T-helper 1 cell treated with Interleukin-12 subunit alpha and Interleukin-12 subunit beta and Interleukin-4 antibody, amounts not matched to agents 30 μg/mL and 1 μg/mL, for 36 hours (primary cell): ENCODE measurements around the gene FER.
"Not testable (repeated sequence)": the region's sequence is repeated elsewhere in the genome, so short reads cannot be mapped to it uniquely, and the experiment has no call there.

Experiments
- H3K27ac Mint-ChIP-seq: one replicate; pipeline ENCODE4 v1.8.0; 2021; ENCODE audit warnings: mild to moderate bottlenecking, mixed read lengths
- H3K27me3 Mint-ChIP-seq: one replicate; pipeline ENCODE4 v1.8.0; 2021; ENCODE audit warnings: low read depth, mixed read lengths
- H3K36me3 Mint-ChIP-seq: one replicate; pipeline ENCODE4 v1.8.0; 2021; ENCODE audit warnings: low read depth, mixed read lengths
- H3K4me1 Mint-ChIP-seq: one replicate; pipeline ENCODE4 v1.8.0; 2021; ENCODE audit warnings: low read depth, mixed read lengths
- H3K4me3 Mint-ChIP-seq: one replicate; pipeline ENCODE4 v1.8.0; 2021; ENCODE audit warnings: mild to moderate bottlenecking, moderate library complexity, mixed read lengths
- H3K9me3 Mint-ChIP-seq: one replicate; pipeline ENCODE4 v1.8.0; 2021; ENCODE audit warnings: mixed read lengths

The FER gene

DNA sequence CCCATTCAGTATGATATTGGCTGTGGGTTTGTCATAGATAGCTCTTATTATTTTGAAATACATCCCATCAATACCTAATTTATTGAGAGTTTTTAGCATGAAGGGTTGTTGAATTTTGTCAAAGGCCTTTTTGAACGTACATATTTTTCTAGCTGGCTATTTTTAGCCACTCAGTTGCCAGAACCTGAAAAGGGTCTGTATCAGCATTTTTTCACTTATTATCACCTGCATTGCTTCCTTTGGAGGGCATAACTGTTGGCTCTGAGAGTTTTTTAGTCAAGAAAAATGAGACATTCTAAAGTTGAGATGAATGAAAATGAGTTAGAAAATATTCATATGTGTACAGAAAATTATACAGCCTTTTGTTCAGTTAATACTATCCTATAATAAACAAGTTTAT, 278.0 kb downstream of the FER start:
- H3K4me1 Mint-ChIP-seq, H3K9me3 Mint-ChIP-seq, H3K27me3 Mint-ChIP-seq, H3K36me3 Mint-ChIP-seq, H3K4me3 Mint-ChIP-seq, H3K27ac Mint-ChIP-seq: not testable (repeated sequence)

- Mint-ChIP-seq H3K27ac (no peak overlapping the region), H3K9me3 (no peaks in the 10 kb centered on the region), H3K36me3 (no peaks in the 10 kb centered on the region), H3K27me3 (no peaks in the 10 kb centered on the region), H3K4me3 (no peak overlapping the region), H3K4me1 (no peaks in the 10 kb centered on the region)
These were observed 280.4 kb downstream of the FER start for GRCh38 chr5:109027983-109028607.

GRCh38 chr5:109028608-109029299, 281.1 kb downstream of the FER start:
- H3K27me3 Mint-ChIP-seq, result no peaks in the 10 kb centered on the region
- H3K27ac Mint-ChIP-seq, result no peak overlapping the region
- H3K36me3 Mint-ChIP-seq, result no peaks in the 10 kb centered on the region
- no peaks in the 10 kb centered on the region for H3K4me1 Mint-ChIP-seq
- no peak overlapping the region for H3K4me3 Mint-ChIP-seq
- H3K9me3 Mint-ChIP-seq, result no peaks in the 10 kb centered on the region

DNA sequence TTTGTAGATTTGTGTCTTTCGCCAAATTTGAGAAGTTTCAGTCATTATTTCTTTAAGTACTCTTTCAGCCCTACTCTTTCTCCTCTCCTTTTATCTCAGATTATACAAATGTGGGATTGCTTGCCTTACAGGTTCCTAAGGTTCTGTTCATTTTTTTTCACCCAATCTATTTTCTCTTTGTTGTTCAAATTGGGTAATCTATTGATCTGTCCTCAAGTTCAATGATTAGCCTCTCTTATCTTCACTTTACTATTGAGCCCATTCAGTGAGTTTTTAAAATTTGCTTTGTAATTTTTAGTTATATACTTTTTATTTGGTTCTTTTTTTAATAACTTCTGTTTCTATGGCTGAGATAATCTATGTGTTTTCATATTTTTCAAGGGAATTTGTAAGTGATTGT, 282.1 kb downstream of the FER start:
- no peaks in the 10 kb centered on the region for H3K4me1 Mint-ChIP-seq
- H3K4me3 Mint-ChIP-seq, result no peak overlapping the region
- H3K27me3 Mint-ChIP-seq, result no peaks in the 10 kb centered on the region
- no peaks in the 10 kb centered on the region for H3K9me3 Mint-ChIP-seq
- no peaks in the 10 kb centered on the region for H3K36me3 Mint-ChIP-seq
- no peak overlapping the region for H3K27ac Mint-ChIP-seq

DNA sequence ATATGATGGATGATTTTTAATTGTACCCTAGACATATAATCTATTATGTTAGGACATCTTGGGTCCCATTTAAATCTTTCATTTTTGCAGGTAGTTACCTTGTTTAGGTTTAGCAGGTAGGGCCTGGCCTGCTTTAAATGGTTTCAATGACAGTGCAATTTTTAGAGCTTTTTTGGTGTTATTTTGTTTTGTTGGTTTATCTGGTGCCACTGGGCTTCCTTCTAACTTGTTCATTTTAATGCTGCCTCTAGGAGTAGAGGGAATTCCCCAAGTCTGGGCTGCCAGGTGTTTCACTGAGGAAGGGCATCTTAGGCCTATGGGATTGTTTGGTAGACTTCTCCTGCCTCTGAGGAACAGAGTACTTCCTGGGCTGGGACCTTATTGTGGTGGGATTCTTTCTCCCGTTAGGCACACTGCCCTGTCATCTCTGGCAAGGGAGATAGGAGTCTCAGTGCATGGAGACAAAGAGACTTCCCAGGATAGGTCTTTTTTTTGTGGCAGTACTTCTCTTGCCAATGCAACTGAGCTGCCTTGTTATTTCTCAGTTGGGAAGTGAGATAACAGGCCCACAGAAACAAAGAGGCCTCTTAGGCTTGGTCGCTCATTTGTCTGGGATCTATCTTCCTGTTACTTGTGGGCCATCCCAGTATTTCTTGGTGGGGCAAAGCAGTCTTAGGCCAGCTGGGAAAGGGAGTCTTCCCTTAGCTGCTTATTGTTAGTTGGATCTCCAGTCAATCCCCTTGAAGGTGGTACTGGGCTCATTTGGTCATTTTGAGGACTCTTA, 282.9 kb downstream of the FER start:
- H3K9me3 Mint-ChIP-seq, result no peaks in the 10 kb centered on the region
- H3K4me3 Mint-ChIP-seq, result no peak overlapping the region
- H3K27me3 Mint-ChIP-seq, result no peaks in the 10 kb centered on the region
- H3K27ac Mint-ChIP-seq, result no peak overlapping the region
- H3K36me3 Mint-ChIP-seq, result no peaks in the 10 kb centered on the region
- H3K4me1 Mint-ChIP-seq, result no peaks in the 10 kb centered on the region

GRCh38 chr5:109034306-109034705, 286.6 kb downstream of the FER start:
- H3K27me3 Mint-ChIP-seq, result no peaks in the 10 kb centered on the region
- H3K4me1 Mint-ChIP-seq, result no peaks in the 10 kb centered on the region
- H3K9me3 Mint-ChIP-seq, result no peaks in the 10 kb centered on the region
- H3K4me3 Mint-ChIP-seq, result no peak overlapping the region
- H3K27ac Mint-ChIP-seq, result no peak overlapping the region
- no peaks in the 10 kb centered on the region for H3K36me3 Mint-ChIP-seq

- Mint-ChIP-seq H3K27me3 (no peaks in the 10 kb centered on the region), H3K4me1 (no peaks in the 10 kb centered on the region), H3K4me3 (no peak overlapping the region), H3K27ac (no peak overlapping the region), H3K9me3 (no peaks in the 10 kb centered on the region), H3K36me3 (no peaks in the 10 kb centered on the region)
These were observed 287.7 kb downstream of the FER start for GRCh38 chr5:109035436-109035835.

DNA sequence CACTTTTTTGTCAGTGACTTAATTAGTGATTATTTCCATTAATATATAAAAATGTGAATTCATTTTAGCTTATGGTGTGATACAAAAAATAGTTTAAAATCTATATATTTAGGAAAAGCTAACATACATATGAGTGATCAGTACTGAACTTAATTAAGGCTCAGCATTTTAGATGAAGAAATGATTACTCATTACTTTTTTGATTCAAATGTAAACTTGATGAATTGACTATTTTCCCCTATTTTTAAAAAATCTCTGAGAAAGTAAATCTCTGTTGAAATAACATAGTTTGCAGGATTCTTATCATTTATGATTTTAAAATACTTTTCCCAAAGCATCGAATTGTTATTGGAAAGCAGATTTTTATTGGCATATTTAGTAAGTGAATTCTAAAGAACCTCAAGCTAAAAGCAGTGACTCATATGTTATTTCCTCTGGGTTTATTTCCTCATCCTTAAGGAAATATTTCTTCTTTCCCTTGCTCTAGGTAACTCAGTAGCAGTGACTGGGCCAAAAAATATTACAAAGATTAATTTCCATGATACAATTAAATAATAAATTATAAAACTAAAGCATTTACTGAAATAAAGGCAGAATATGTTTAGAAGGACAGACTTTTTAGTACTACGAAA, 290.6 kb downstream of the FER start:
- Mint-ChIP-seq H3K36me3 (no peaks in the 10 kb centered on the region), H3K4me1 (no peaks in the 10 kb centered on the region), H3K4me3 (no peak overlapping the region), H3K27ac (no peak overlapping the region), H3K9me3 (no peaks in the 10 kb centered on the region), H3K27me3 (no peaks in the 10 kb centered on the region)

DNA sequence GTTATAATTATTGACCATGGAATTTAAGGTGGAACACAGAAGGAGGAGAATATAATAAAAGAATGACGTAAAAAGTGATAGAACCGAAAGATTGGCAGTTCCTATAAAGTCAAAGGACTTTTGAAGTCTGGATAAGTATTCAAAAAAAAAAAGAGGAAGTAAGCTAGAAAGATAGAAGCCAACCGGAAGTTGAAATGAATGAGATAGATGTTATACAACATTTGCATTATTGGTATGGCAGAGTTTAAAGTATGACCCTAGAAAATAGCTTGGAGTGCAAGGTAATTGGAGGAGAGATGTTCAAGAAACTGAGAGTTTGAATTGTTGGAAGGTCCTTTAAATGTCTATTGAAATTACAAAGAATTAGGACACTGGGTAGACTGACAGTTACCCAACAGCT, 293.6 kb downstream of the FER start:
- no peaks in the 10 kb centered on the region for H3K36me3 Mint-ChIP-seq
- H3K27me3 Mint-ChIP-seq, result no peaks in the 10 kb centered on the region
- H3K27ac Mint-ChIP-seq, result no peak overlapping the region
- H3K4me3 Mint-ChIP-seq, result no peak overlapping the region
- H3K9me3 Mint-ChIP-seq, result no peaks in the 10 kb centered on the region
- no peaks in the 10 kb centered on the region for H3K4me1 Mint-ChIP-seq

DNA sequence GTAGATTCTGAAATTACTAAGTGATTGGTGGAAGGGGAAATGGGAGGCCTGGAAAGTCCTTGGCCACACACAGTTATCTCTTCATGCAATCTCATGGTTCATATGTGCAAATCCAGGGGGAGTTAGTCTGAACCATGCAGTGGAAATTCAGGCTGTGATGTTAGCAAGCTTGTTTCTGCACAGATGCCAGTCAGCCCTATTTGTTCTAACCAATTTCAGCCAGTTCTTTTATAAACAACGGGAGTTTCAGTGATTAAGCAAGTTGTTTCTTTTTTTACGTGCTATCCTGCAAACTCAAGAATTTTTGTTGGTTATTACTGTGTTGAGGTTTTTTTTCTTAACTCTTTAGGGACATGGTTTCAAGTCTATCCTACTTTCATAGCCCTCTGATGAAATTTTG, 298.0 kb downstream of the FER start:
- no peaks in the 10 kb centered on the region for H3K36me3 Mint-ChIP-seq
- H3K27me3 Mint-ChIP-seq, result no peaks in the 10 kb centered on the region
- H3K9me3 Mint-ChIP-seq, result no peaks in the 10 kb centered on the region
- H3K4me3 Mint-ChIP-seq, result no peak overlapping the region
- H3K4me1 Mint-ChIP-seq, result no peaks in the 10 kb centered on the region
- no peak overlapping the region for H3K27ac Mint-ChIP-seq

- no peaks in the 10 kb centered on the region for H3K27me3 Mint-ChIP-seq
- no peaks in the 10 kb centered on the region for H3K4me1 Mint-ChIP-seq
- H3K36me3 Mint-ChIP-seq, result no peaks in the 10 kb centered on the region
- H3K4me3 Mint-ChIP-seq, result no peak overlapping the region
- H3K27ac Mint-ChIP-seq, result no peak overlapping the region
- H3K9me3 Mint-ChIP-seq, result no peaks in the 10 kb centered on the region
These were observed 301.9 kb downstream of the FER start for GRCh38 chr5:109049565-109049964.

- H3K9me3 Mint-ChIP-seq, H3K4me3 Mint-ChIP-seq, H3K27ac Mint-ChIP-seq, H3K4me1 Mint-ChIP-seq, H3K36me3 Mint-ChIP-seq, H3K27me3 Mint-ChIP-seq: not testable (repeated sequence)
These were observed 302.6 kb downstream of the FER start for GRCh38 chr5:109050321-109050720.

DNA sequence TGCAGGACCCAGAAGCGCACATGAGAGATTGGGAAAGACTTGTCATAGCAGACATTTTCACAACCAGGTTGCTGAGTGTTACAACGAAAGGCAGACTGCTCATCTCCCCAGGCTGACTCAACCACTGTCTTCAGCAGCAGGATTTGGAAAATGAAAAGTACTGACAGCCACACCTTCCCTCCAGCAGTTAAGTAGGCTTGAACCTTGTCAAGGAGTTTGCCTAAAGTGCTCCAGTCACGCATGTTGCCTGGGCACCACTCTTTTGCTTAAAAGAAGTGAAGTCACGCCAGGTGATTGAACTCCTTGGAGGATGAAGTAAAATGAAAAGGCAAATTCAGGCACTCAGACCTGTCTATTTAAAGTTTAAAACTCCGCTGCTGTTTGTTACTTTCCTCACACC, 304.5 kb downstream of the FER start:
- H3K4me3 Mint-ChIP-seq, result not testable (repeated sequence)

GRCh38 chr5:109053995-109054417, 306.3 kb downstream of the FER start:
- no peaks in the 10 kb centered on the region for H3K4me1 Mint-ChIP-seq
- H3K4me3 Mint-ChIP-seq, result no peak overlapping the region
- no peaks in the 10 kb centered on the region for H3K9me3 Mint-ChIP-seq
- H3K27ac Mint-ChIP-seq, result no peak overlapping the region
- no peaks in the 10 kb centered on the region for H3K36me3 Mint-ChIP-seq
- H3K27me3 Mint-ChIP-seq, result no peaks in the 10 kb centered on the region

More for the DNA sequence above, 304.5 kb downstream of the FER start:
- H3K36me3 Mint-ChIP-seq, H3K27me3 Mint-ChIP-seq, H3K27ac Mint-ChIP-seq, H3K9me3 Mint-ChIP-seq, H3K4me1 Mint-ChIP-seq: not testable (repeated sequence)
